Kidney (tissue), 14 donors: ENCODE results near the gene TRIO. TPM values are rescaled to one million over a fixed set of nuclear protein-coding genes. Genes with fewer than 3 reads are reported as not detected.

Experiments
- DNase-seq, 5 donors: peaks; one replicate each; pipeline ENCODE4 v3.0.0-alpha.2; 2013 to 2020
- FAIRE-seq: peaks from 2 replicates; lab custom pipeline; 2012; peaks lifted over from hg19 to GRCh38; lab: Jason Lieb, UNC
- H3K27ac ChIP-seq, 2 donors: one replicate each; pipeline ENCODE4 v1.7.0; 2013; ENCODE audit warnings: low read depth in 2 of 2, low read length in 2 of 2, inconsistent platforms in 1 of 2
- H3K27me3 ChIP-seq: one replicate; pipeline ENCODE4 v1.7.1; 2013; ENCODE audit warnings: low read length, inconsistent platforms; ENCODE audit not compliant: control insufficient read depth, insufficient read depth
- H3K36me3 ChIP-seq, 3 donors: one replicate each; pipeline versions ENCODE4 v1.7.0 to v1.7.1; 2013; ENCODE audit warnings: low read length in 3 of 3, control low read depth in 1 of 3, inconsistent platforms in 1 of 3; ENCODE audit not compliant: insufficient read depth in 3 of 3, control insufficient read depth in 2 of 3
- H3K4me1 ChIP-seq, 3 donors: one replicate each; pipeline versions ENCODE4 v1.7.0 to v1.7.1; 2013; ENCODE audit warnings: low read length in 3 of 3, inconsistent platforms in 1 of 3, low read depth in 1 of 3; ENCODE audit not compliant: control insufficient read depth in 2 of 3, insufficient read depth in 2 of 3
- H3K4me3 ChIP-seq, 3 donors: one replicate each; pipeline versions ENCODE4 v1.7.0 to v1.8.1; 2013; ENCODE audit warnings: low read length in 3 of 3, control low read depth in 1 of 3, inconsistent platforms in 1 of 3
- H3K9ac ChIP-seq, 3 donors: one replicate each; pipeline versions ENCODE4 v1.7.0 to v1.7.1; 2013; ENCODE audit warnings: low read length in 3 of 3, control low read depth in 1 of 3, inconsistent platforms in 1 of 3
- H3K9me3 ChIP-seq, 3 donors: one replicate each; pipeline versions ENCODE4 v1.7.0 to v1.7.1; 2013; ENCODE audit warnings: low read length in 3 of 3, control low read depth in 1 of 3, inconsistent platforms in 1 of 3; ENCODE audit not compliant: control insufficient read depth in 2 of 3, insufficient read depth in 1 of 3
- CTCF ChIP-seq: IDR thresholded peaks from 3 replicates; pipeline ENCODE4 v1.5.1; 2012; ENCODE audit warnings: mild to moderate bottlenecking, moderate library complexity, borderline replicate concordance; ENCODE audit not compliant: insufficient read depth; ENCODE audit errors: extremely low read depth
- intact Hi-C: fragments of 100-400 bp; cut with DNase I; formaldehyde crosslinking; loops from one replicate; pipeline ENCODE4 v1.11.1; 2022
- polyA plus RNA-seq: library from polyadenylated mRNA; stranded (reverse); fragments of 350-450 nt; fragmentation: Illumina TruSeq; extraction: RNeasy Lipid Tissue Mini Kit (QIAGEN cat#74804); gene quantifications from one replicate; pipeline ENCODE4 v1.2.3, GENCODE V29; 2014; ENCODE audit warnings: low read depth, low replicate concordance; ENCODE audit not compliant: insufficient read depth
- total RNA-seq: library from RNA; stranded (reverse); fragmentation: NEBNext Ultra II Directional; extraction: Animal tissue kit (Norgen Biotek cat#: 25700); gene quantifications from one replicate; pipeline ENCODE4 v1.2.1, GENCODE V29; 2021
- donor health status: control.
- donor health status: control.
- donor health status: control.
- donor health status: control.
- donor health status: control.
- donor health status: DM: yes; HTN: yes; CAD: no.
- donor health status: Normal renal cell carcinoma (clear cell type).

The TRIO gene
- total and polyA plus RNA-seq, 2 donors from 2014 or later: 9.5 to 149 TPM

GRCh38 chr5:14414007-14414406, 270.9 kb downstream of the TRIO start:
- DNase-seq (no peak), FAIRE-seq (no peak)
- TF ChIP-seq CTCF: no peak
- Histone ChIP-seq H3K4me3 (no peak overlapping the region), H3K36me3 (peaks cover 0 to 20% (median 19%) of the 10 kb centered on the region in 3 donors), H3K27me3 (no peaks in the 10 kb centered on the region), H3K9ac (no peak overlapping the region), H3K27ac (no peak overlapping the region), H3K9me3 (no peaks in the 10 kb centered on the region), H3K4me1 (no peaks in the 10 kb centered on the region)
- intact Hi-C loops: no loop called here

GRCh38 chr5:14414656-14415023, 271.5 kb downstream of the TRIO start:
- intact Hi-C loops: no loop called here
- FAIRE-seq (no peak), DNase-seq (no peak)
- H3K27ac ChIP-seq: no peak overlapping the region
- H3K27me3 ChIP-seq: no peaks in the 10 kb centered on the region
- TF ChIP-seq CTCF: no peak
- peaks cover 0 to 24% (median 19%) of the 10 kb centered on the region in 3 donors for H3K36me3 ChIP-seq
- no peaks in the 10 kb centered on the region for H3K9me3 ChIP-seq
- no peak overlapping the region for H3K4me3 ChIP-seq
- no peaks in the 10 kb centered on the region for H3K4me1 ChIP-seq
- H3K9ac ChIP-seq: no peak overlapping the region

- FAIRE-seq (no peak), DNase-seq (no peak)
- Histone ChIP-seq H3K4me3 (no peak overlapping the region), H3K27ac (no peak overlapping the region), H3K36me3 (peaks cover 0 to 22% (median 16%) of the 10 kb centered on the region in 3 donors), H3K9me3 (no peaks in the 10 kb centered on the region), H3K9ac (no peak overlapping the region), H3K27me3 (no peaks in the 10 kb centered on the region), H3K4me1 (no peaks in the 10 kb centered on the region)
- intact Hi-C loops: no loop called here
- TF ChIP-seq CTCF: no peak
Observed at GRCh38 chr5:14415024-14415697, 272.0 kb downstream of the TRIO start.
